Loucy (cell line): ENCODE results near the gene FOXN4.

Source experiments
- EZH2phosphoT487 ChIP-seq: fragments of 200-600 bp; IDR thresholded peaks from 2 replicates; pipeline ENCODE4 v1.6.1; 2018; ENCODE audit warnings: antibody characterized with exemption, mild to moderate bottlenecking, moderate library complexity, borderline replicate concordance
- TF ChIP-seq, protein P1 (sequence below): fragments of 200-600 bp; sonication (generic); conservative IDR thresholded peaks from 2 replicates; pipeline ENCODE4 v1.5.1; 2014; ENCODE audit warnings: mild to moderate bottlenecking, antibody characterized with exemption, low read length

DNA sequence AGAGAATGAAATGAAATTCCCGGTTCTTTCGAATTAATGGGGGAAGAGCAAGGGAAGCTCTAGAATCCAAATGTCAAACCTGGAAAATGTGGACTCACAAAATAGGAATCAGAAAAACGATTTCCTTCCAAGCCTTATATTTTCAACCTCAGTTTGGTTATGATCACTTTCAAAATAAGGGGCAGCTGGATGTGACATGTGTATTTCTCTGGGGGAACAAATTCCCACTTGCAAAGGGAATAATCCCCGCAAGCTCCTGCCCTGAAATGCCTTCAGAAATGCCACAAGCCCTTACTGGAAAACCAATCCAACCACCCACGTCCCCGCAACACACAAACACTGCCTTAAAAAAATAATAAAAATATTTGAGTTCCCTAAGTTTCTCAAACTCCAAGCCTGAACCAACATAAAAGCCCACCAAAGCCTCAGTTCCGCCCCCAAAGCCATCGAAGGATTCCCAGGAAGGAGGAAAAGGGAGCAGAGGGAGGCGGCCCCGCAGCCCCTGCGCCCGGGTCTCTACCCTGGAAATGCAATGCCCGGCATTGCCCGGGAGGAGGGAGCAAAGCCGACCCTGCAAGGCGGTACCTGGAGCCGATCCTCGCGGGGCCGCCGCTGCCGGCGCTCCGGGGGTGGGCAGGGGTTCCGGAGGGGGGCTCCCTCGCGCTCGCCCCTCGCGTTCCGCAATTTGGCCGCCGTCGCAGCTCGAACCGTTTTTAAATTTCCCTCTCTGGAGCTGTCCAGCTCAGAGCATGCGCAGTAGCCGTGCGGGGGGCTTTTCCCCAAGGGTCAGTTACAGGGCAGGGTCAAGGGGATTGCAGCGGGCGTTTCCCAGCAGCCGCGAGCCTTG is at the start of gene FOXN4:
- TF ChIP-seq, protein P1, sequence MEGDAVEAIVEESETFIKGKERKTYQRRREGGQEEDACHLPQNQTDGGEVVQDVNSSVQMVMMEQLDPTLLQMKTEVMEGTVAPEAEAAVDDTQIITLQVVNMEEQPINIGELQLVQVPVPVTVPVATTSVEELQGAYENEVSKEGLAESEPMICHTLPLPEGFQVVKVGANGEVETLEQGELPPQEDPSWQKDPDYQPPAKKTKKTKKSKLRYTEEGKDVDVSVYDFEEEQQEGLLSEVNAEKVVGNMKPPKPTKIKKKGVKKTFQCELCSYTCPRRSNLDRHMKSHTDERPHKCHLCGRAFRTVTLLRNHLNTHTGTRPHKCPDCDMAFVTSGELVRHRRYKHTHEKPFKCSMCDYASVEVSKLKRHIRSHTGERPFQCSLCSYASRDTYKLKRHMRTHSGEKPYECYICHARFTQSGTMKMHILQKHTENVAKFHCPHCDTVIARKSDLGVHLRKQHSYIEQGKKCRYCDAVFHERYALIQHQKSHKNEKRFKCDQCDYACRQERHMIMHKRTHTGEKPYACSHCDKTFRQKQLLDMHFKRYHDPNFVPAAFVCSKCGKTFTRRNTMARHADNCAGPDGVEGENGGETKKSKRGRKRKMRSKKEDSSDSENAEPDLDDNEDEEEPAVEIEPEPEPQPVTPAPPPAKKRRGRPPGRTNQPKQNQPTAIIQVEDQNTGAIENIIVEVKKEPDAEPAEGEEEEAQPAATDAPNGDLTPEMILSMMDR: no peak
- TF ChIP-seq EZH2phosphoT487: no peak
